RWPE2 (cell line): ENCODE measurements around the gene HVCN1.

Experiments used
- ATAC-seq: fragments of 200-7000 bp; cut with Tn5 transposase; 3 replicates; pipeline ENCODE4 v1.9.1; 2021; ENCODE audit warnings: low read depth
- DNase-seq: peaks from one replicate; pipeline ENCODE4 v3.0.0-alpha.2; 2020; ENCODE audit warnings: low spot score
- H3K27ac ChIP-seq: fragments of 450-650 bp; 2 replicates; pipeline ENCODE4 v1.5.1; 2017; ENCODE audit warnings: mild to moderate bottlenecking; ENCODE audit not compliant: poor library complexity, severe bottlenecking
- H3K27me3 ChIP-seq: fragments of 250-450 bp; sonication (Bioruptor Pico); 2 replicates; pipeline ENCODE4 v1.5.1; 2021; ENCODE audit warnings: mild to moderate bottlenecking, moderate library complexity; ENCODE audit not compliant: insufficient read depth, poor library complexity, severe bottlenecking
- H3K36me3 ChIP-seq: fragments of 250-450 bp; sonication (Bioruptor Pico); 2 replicates; pipeline ENCODE4 v1.5.1; 2020; ENCODE audit warnings: low read depth, mild to moderate bottlenecking, moderate library complexity
- H3K4me1 ChIP-seq: fragments of 250-450 bp; sonication (Bioruptor Pico); 2 replicates; pipeline ENCODE4 v1.5.1; 2021; ENCODE audit warnings: mild to moderate bottlenecking, moderate library complexity; ENCODE audit not compliant: insufficient read depth, poor library complexity, severe bottlenecking
- H3K4me3 ChIP-seq: fragments of 250-450 bp; sonication (Bioruptor Pico); 2 replicates; pipeline ENCODE4 v1.5.1; 2021; ENCODE audit warnings: mild to moderate bottlenecking, moderate library complexity; ENCODE audit not compliant: severe bottlenecking
- H3K9me3 ChIP-seq: fragments of 250-450 bp; sonication (Bioruptor Pico); 2 replicates; pipeline ENCODE4 v1.5.1; 2021; ENCODE audit warnings: mild to moderate bottlenecking, moderate library complexity; ENCODE audit not compliant: severe bottlenecking
- CTCF ChIP-seq: fragments of 450-650 bp; IDR thresholded peaks from one replicate; pipeline ENCODE4 v1.5.1; 2017; ENCODE audit warnings: mild to moderate bottlenecking, moderate library complexity; ENCODE audit not compliant: poor library complexity, severe bottlenecking

Gene HVCN1

GRCh38 chr12:110649341-110649847, 39.5 kb downstream of the HVCN1 start:
- TF ChIP-seq CTCF = no peak
- DNase-seq (no peak), ATAC-seq (no peak)
- Histone ChIP-seq H3K4me3 (no peak overlapping the region), H3K27ac (no peak overlapping the region), H3K4me1 (no peaks in the 10 kb centered on the region), H3K36me3 (no peaks in the 10 kb centered on the region), H3K9me3 (no peaks in the 10 kb centered on the region), H3K27me3 (no peaks in the 10 kb centered on the region)

GRCh38 chr12:110647631-110648040, 41.3 kb downstream of the HVCN1 start:
- no peak for ATAC-seq
- no peak for DNase-seq
- Histone ChIP-seq H3K4me3 (no peak overlapping the region), H3K27me3 (no peaks in the 10 kb centered on the region), H3K36me3 (0 out of 2 replicates have a peak, but pooled peaks cover 5% of the 10 kb centered on the region), H3K4me1 (no peaks in the 10 kb centered on the region), H3K27ac (no peak overlapping the region), H3K9me3 (no peaks in the 10 kb centered on the region)
- TF ChIP-seq CTCF = no peak

DNA sequence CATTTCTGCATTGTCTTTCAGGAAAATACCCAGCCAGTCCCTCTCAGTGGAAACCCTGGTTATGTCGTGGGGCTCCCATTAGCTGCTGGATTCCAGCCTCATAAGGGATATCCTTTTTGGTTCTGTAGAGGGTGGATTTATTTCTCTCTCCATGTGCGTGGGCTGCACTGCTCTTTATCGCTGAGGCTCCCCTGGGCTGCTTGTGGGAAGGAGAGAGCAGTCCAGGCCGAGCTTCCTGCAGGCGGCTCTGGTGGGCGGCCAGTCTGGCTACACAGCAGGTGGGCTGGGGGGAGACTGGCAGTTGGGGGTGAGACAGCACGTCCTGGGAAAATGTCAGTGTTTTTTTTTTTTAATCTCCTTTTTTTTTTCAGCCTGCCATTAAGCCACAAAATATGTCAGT, 47.4 kb downstream of the HVCN1 start:
- Histone ChIP-seq H3K27me3 (no peaks in the 10 kb centered on the region), H3K9me3 (no peaks in the 10 kb centered on the region), H3K36me3 (0 out of 2 replicates have a peak, but pooled peaks cover 5% of the 10 kb centered on the region), H3K4me1 (peaks cover 4% of the 10 kb centered on the region), H3K4me3 (no peak overlapping the region), H3K27ac (no peak overlapping the region)
- ATAC-seq (no peak), DNase-seq (no peak)
- TF ChIP-seq CTCF = no peak

GRCh38 chr12:110640275-110641025, 48.5 kb downstream of the HVCN1 start:
- Histone ChIP-seq H3K27ac (no peak overlapping the region), H3K4me3 (no peak overlapping the region), H3K36me3 (0 out of 2 replicates have a peak, but pooled peaks cover 5% of the 10 kb centered on the region), H3K27me3 (no peaks in the 10 kb centered on the region), H3K9me3 (no peaks in the 10 kb centered on the region), H3K4me1 (peaks cover 4% of the 10 kb centered on the region)
- ATAC-seq = no peak
- no peak for TF ChIP-seq CTCF
- no peak for DNase-seq
